Esophagus muscularis mucosa (tissue), 4 donors: ENCODE data around the gene PTPRN2.

Experiments
- EP300 ChIP-seq: sonication (generic); formaldehyde crosslinking; IDR thresholded peaks from one replicate; pipeline ENCODE4 v1.6.1; 2017; ENCODE audit warnings: antibody characterized with exemption
- POLR2A ChIP-seq: fragments of 450-650 bp; IDR thresholded peaks from one replicate; pipeline ENCODE4 v1.6.1; 2017; ENCODE audit warnings: antibody characterized with exemption, moderate library complexity, mild to moderate bottlenecking, low read depth
- POLR2AphosphoS5 ChIP-seq, 2 donors: sonication (generic); formaldehyde crosslinking; IDR thresholded peaks; one replicate each; pipeline ENCODE4 v1.6.1; 2017; ENCODE audit warnings: antibody characterized with exemption in 2 of 2
- TF ChIP-seq, protein P1 (sequence below), 3 experiments: fragments of 200-600 bp in 2 of 3; fragments of 450-650 bp in 1 of 3; sonication (generic) in 2 of 3; IDR thresholded peaks; one replicate each; pipeline ENCODE4 v1.5.1; 2017 to 2019; ENCODE audit warnings: antibody characterized with exemption in 3 of 3, mild to moderate bottlenecking in 2 of 3, moderate library complexity in 1 of 3

DNA sequence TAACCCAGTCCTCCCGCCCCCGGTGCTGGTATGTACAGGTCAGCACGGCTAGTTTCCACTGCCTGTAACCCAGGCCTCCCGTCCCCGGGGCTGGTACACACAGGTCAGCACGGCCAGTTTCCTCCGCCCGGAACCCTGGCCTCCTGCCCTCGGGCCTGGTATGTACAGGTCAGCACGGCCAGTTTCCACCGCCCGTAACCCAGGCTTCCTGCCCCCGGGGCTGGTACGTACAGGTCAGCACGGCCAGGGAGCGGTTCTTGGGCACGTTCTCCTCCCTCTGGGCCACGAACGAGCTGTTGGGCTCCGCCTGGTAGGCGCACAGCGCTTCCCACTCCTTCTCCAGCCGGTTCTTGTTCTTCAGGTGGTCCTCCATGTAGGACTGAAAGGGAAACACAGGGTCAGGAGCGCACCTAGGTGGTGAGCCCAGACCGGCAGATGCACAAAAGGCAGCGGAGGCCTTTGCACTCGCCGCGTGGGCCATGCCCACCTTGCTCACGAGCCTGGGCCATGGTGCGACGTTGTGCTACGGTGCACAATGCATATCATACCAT, 966.4 kb downstream of the PTPRN2 start:
- TF ChIP-seq, protein P1, sequence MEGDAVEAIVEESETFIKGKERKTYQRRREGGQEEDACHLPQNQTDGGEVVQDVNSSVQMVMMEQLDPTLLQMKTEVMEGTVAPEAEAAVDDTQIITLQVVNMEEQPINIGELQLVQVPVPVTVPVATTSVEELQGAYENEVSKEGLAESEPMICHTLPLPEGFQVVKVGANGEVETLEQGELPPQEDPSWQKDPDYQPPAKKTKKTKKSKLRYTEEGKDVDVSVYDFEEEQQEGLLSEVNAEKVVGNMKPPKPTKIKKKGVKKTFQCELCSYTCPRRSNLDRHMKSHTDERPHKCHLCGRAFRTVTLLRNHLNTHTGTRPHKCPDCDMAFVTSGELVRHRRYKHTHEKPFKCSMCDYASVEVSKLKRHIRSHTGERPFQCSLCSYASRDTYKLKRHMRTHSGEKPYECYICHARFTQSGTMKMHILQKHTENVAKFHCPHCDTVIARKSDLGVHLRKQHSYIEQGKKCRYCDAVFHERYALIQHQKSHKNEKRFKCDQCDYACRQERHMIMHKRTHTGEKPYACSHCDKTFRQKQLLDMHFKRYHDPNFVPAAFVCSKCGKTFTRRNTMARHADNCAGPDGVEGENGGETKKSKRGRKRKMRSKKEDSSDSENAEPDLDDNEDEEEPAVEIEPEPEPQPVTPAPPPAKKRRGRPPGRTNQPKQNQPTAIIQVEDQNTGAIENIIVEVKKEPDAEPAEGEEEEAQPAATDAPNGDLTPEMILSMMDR (IDR thresholded peaks at IDR 0.05) = no peak
- no peak for TF ChIP-seq POLR2A
- no peak for TF ChIP-seq POLR2AphosphoS5 (IDR thresholded peaks at IDR 0.05)
- no peak for TF ChIP-seq EP300
